B cell (primary cell): Measurements from ENCODE around the gene ERBB4. TPM values are rescaled to one million over a fixed set of nuclear protein-coding genes. Genes with fewer than 3 reads are reported as not detected.

Experiments
- ATAC-seq: fragments of 200-7000 bp; cut with Tn5 transposase; one replicate; pipeline ENCODE4 v1.10.0; 2021; ENCODE audit warnings: low read depth, mild to moderate bottlenecking, moderate number of reproducible peaks, moderate library complexity
- CTCF ChIA-PET: fragments of 350-600 bp; sonication (Branson Sonifier 250); formaldehyde crosslinking; loops from one replicate; lab custom pipeline; 2021; ENCODE audit warnings: antibody characterized with exemption, inconsistent platforms; lab: Charles Lee
- POLR2A ChIA-PET: fragments of 350-600 bp; sonication (Branson Sonifier 250); formaldehyde crosslinking; loops from one replicate; lab custom pipeline; 2021; ENCODE audit warnings: antibody characterized with exemption; lab: Charles Lee
- DNase-seq: peaks from one replicate; pipeline ENCODE4 v3.0.0; 2013
- H2AFZ ChIP-seq: 2 replicates; pipeline ENCODE4 v1.6.1; 2012; ENCODE audit warnings: mild to moderate bottlenecking, low read depth, low read length; ENCODE audit not compliant: insufficient read depth, poor library complexity, severe bottlenecking
- H3K27ac ChIP-seq, 2 donors: 1 replicate in 1 of 2; 2 replicates in 1 of 2; pipeline ENCODE4 v1.5.1; 2012 to 2013; ENCODE audit warnings: low read length in 2 of 2, mild to moderate bottlenecking in 2 of 2, moderate library complexity in 1 of 2
- H3K27me3 ChIP-seq, 4 experiments: fragments of 200-600 bp in 1 of 4; sonication (generic) in 1 of 4; replicated peaks in 1 of 4; 1 replicate in 2 of 4; 2 replicates in 2 of 4; pipeline versions ENCODE4 v1.6.1 to v1.7.0; 2013 to 2016; ENCODE audit warnings: low read length in 3 of 4, mild to moderate bottlenecking in 2 of 4, mixed read lengths in 1 of 4, moderate library complexity in 1 of 4; ENCODE audit not compliant: insufficient read depth in 4 of 4, control insufficient read depth in 3 of 4; ENCODE audit errors: control extremely low read depth in 1 of 4
- H3K36me3 ChIP-seq, 2 experiments: replicated peaks in 1 of 2; 1 replicate in 1 of 2; 2 replicates in 1 of 2; pipeline versions ENCODE4 v1.6.1 to v1.7.1; 2013; ENCODE audit warnings: low read length in 1 of 2; ENCODE audit not compliant: insufficient read depth in 2 of 2, control insufficient read depth in 1 of 2; ENCODE audit errors: control extremely low read depth in 1 of 2, extremely low read depth in 1 of 2
- H3K4me1 ChIP-seq, 2 donors: fragments of 200-600 bp in 1 of 2; sonication (generic) in 1 of 2; 1 replicate in 1 of 2; 2 replicates in 1 of 2; pipeline versions ENCODE4 v1.5.1 to v1.6.1; 2013 to 2017; ENCODE audit warnings: low read length in 2 of 2; ENCODE audit not compliant: control insufficient read depth in 2 of 2, insufficient read depth in 2 of 2
- H3K4me2 ChIP-seq: replicated peaks from 2 replicates; pipeline ENCODE3; 2012; ENCODE audit warnings: mild to moderate bottlenecking, low read depth, low read length; ENCODE audit not compliant: poor library complexity, severe bottlenecking
- H3K4me3 ChIP-seq, 5 experiments: fragments of 200-600 bp in 1 of 5; sonication (generic) in 1 of 5; 1 replicate in 3 of 5; 2 replicates in 2 of 5; pipeline versions ENCODE4 v1.5.1 to v1.7.0; 2011 to 2016; ENCODE audit warnings: low read length in 4 of 5, mild to moderate bottlenecking in 4 of 5, low read depth in 2 of 5, control low read depth in 1 of 5, moderate library complexity in 1 of 5; ENCODE audit not compliant: insufficient read depth in 1 of 5; ENCODE audit errors: control extremely low read depth in 1 of 5, extremely low read depth in 1 of 5
- H3K79me2 ChIP-seq: fragments of 200-600 bp; sonication (generic); one replicate; pipeline ENCODE4 v1.6.0; 2016; ENCODE audit warnings: low read length; ENCODE audit not compliant: control insufficient read depth, insufficient read depth
- H3K9ac ChIP-seq: fragments of 200-600 bp; sonication (generic); 2 replicates; pipeline ENCODE4 v1.6.1; 2017; ENCODE audit warnings: mild to moderate bottlenecking, low read length, moderate library complexity
- H3K9me3 ChIP-seq, 3 donors: one replicate each; pipeline versions ENCODE4 v1.6.1 to v1.7.1; 2013; ENCODE audit warnings: low read length in 2 of 3; ENCODE audit not compliant: control insufficient read depth in 2 of 3, insufficient read depth in 1 of 3; ENCODE audit errors: control extremely low read depth in 1 of 3
- H4K20me1 ChIP-seq: 2 replicates; pipeline ENCODE4 v1.6.0; 2012; ENCODE audit warnings: mild to moderate bottlenecking, low read length; ENCODE audit not compliant: insufficient read depth, control insufficient read depth, poor library complexity, severe bottlenecking
- H3K27ac Mint-ChIP-seq: one replicate; pipeline ENCODE4 v1.8.0; 2021; ENCODE audit warnings: mixed read lengths
- H3K27me3 Mint-ChIP-seq: one replicate; pipeline ENCODE4 v1.8.0; 2021; ENCODE audit warnings: mixed read lengths
- H3K4me1 Mint-ChIP-seq: one replicate; pipeline ENCODE4 v1.8.0; 2021; ENCODE audit warnings: mixed read lengths
- H3K4me3 Mint-ChIP-seq: one replicate; pipeline ENCODE4 v1.8.0; 2021; ENCODE audit warnings: mixed read lengths
- H3K9me3 Mint-ChIP-seq: one replicate; pipeline ENCODE4 v1.8.0; 2022; ENCODE audit warnings: mixed read lengths; ENCODE audit not compliant: insufficient read depth
- EZH2 ChIP-seq: IDR thresholded peaks from 2 replicates; pipeline ENCODE4 v1.6.1; 2012; ENCODE audit warnings: borderline replicate concordance, low read depth, mild to moderate bottlenecking, moderate library complexity, low read length; ENCODE audit not compliant: insufficient read depth, poor library complexity, severe bottlenecking
- WGBS: methylation state at CpG from one replicate; pipeline ENCODE4 v1.1.5; 2013; ENCODE audit warnings: missing lambda C conversion rate; ENCODE audit not compliant: insufficient coverage; 5-methylcytosine and 5-hydroxymethylcytosine counted together
- intact Hi-C: fragments of 100-400 bp; cut with micrococcal nuclease; formaldehyde crosslinking; loops from one replicate; pipeline ENCODE4 v1.10.0; 2022
- polyA plus RNA-seq: library from polyadenylated mRNA; depleted of rRNA; stranded (reverse); fragments of >200 nt; gene quantifications from 2 replicates; pipeline ENCODE4 v1.2.3, GENCODE V29; 2012
- total RNA-seq, 2 donors: library from RNA; stranded (reverse); fragments of 120-200 nt in 1 of 2; gene quantifications; 1 replicate in 1 of 2; 2 replicates in 1 of 2; pipeline versions ENCODE4 v1.2.3 to v1.2.4, GENCODE V29; 2013 to 2022
- TF ChIP-seq, protein P1 (sequence below): fragments of 200-600 bp; IDR thresholded peaks from one replicate; pipeline ENCODE4 v1.8.0; 2022; ENCODE audit warnings: antibody characterized with exemption, mild to moderate bottlenecking

ERBB4 gene
- total and polyA plus RNA-seq, 2 donors (not counting 1 experiment from before 2014, with no cell fraction given): not detected

DNA sequence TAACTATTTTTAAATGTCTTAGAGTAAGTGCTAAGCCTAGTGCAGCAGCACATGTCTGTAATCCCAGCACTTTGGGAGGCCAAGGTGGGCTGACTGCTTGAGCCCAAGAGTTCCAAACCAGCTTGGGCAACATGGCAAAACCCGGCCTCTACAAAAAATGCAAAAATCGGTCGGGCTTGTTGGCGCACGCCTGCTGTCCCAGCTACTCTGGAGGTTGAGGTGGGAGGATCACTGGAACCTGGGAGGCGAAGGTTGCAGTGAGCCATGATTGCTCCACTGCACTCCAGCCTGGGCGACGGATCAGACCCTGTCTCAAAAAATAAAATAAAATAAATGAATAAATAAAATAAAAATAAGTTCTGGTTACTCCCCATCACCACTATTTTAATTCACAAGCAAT, 783.4 kb downstream of the ERBB4 start:
- Histone ChIP-seq H3K79me2 (no peaks in the 10 kb centered on the region), H3K4me1 (no peaks in the 10 kb centered on the region), H4K20me1 (no peaks in the 10 kb centered on the region), H3K4me2 (no peak overlapping the region), H2AFZ (no peak overlapping the region), H3K27ac (no peak overlapping the region), H3K4me3 (no peak overlapping the region), H3K9me3 (peaks cover 0 to 3% (median 0%) of the 10 kb centered on the region in 3 donors), H3K27me3 (no peaks in the 10 kb centered on the region), H3K9ac (no peak overlapping the region), H3K36me3 (no peaks in the 10 kb centered on the region)
- no peaks in the 10 kb centered on the region for H3K27me3 Mint-ChIP-seq
- H3K4me1 Mint-ChIP-seq: no peaks in the 10 kb centered on the region
- DNase-seq: no peak
- CTCF ChIA-PET: no interaction called here
- WGBS: 96% methylated on average over 5 of the region's 8 CpGs
- peaks cover 3% of the 10 kb centered on the region for H3K9me3 Mint-ChIP-seq
- H3K27ac Mint-ChIP-seq: no peak overlapping the region
- no peak for TF ChIP-seq EZH2
- TF ChIP-seq, protein P1, sequence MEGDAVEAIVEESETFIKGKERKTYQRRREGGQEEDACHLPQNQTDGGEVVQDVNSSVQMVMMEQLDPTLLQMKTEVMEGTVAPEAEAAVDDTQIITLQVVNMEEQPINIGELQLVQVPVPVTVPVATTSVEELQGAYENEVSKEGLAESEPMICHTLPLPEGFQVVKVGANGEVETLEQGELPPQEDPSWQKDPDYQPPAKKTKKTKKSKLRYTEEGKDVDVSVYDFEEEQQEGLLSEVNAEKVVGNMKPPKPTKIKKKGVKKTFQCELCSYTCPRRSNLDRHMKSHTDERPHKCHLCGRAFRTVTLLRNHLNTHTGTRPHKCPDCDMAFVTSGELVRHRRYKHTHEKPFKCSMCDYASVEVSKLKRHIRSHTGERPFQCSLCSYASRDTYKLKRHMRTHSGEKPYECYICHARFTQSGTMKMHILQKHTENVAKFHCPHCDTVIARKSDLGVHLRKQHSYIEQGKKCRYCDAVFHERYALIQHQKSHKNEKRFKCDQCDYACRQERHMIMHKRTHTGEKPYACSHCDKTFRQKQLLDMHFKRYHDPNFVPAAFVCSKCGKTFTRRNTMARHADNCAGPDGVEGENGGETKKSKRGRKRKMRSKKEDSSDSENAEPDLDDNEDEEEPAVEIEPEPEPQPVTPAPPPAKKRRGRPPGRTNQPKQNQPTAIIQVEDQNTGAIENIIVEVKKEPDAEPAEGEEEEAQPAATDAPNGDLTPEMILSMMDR: no peak
- ATAC-seq: no peak
- POLR2A ChIA-PET: no interaction called here
- H3K4me3 Mint-ChIP-seq: no peak overlapping the region
- intact Hi-C loops: no loop called here

DNA sequence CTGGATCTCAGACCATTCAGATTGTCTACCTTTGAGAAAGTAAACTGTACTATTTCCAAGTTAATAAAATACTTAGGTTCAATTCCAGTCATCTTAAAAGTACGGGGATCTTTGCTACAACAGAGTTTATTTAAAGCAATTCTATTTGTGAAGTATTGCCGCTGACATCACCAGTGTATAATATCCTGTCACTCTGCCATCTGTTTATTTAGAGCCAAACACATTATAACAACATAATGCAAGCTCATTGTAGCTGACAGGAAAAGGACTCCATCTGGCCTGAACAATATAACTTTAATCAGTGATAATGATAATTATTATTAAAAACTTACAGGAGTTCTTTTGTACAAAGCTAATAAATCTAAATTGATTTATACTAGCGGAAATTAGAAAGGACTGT, 786.8 kb downstream of the ERBB4 start:
- Mint-ChIP-seq H3K27me3 (no peaks in the 10 kb centered on the region), H3K4me1 (no peaks in the 10 kb centered on the region), H3K27ac (no peak overlapping the region), H3K4me3 (no peak overlapping the region), H3K9me3 (peaks cover 3% of the 10 kb centered on the region)
- WGBS: no CpG with 5 or more reads among the region's 3 CpGs
- no peak for DNase-seq
- peaks cover 0 to 3% (median 0%) of the 10 kb centered on the region in 3 donors for H3K9me3 ChIP-seq
- TF ChIP-seq EZH2: no peak
- TF ChIP-seq, protein P1: no peak
- ChIA-PET POLR2A (no interaction called here), CTCF (no interaction called here)
- no peaks in the 10 kb centered on the region for H3K36me3 ChIP-seq
- H2AFZ ChIP-seq: no peak overlapping the region
- intact Hi-C loops: no loop called here
- H3K27me3 ChIP-seq: no peaks in the 10 kb centered on the region
- no peaks in the 10 kb centered on the region for H4K20me1 ChIP-seq
- no peaks in the 10 kb centered on the region for H3K4me1 ChIP-seq
- no peaks in the 10 kb centered on the region for H3K79me2 ChIP-seq
- no peak overlapping the region for H3K4me2 ChIP-seq
- H3K9ac ChIP-seq: no peak overlapping the region
- no peak for ATAC-seq
- no peak overlapping the region for H3K27ac ChIP-seq
- H3K4me3 ChIP-seq: no peak overlapping the region
